CD14-positive monocyte (primary cell): ENCODE data around the gene SDK1. TPM values are rescaled to one million over a fixed set of nuclear protein-coding genes. Genes with fewer than 3 reads are reported as not detected.

Experiments
- DNase-seq, 3 donors: peaks; one replicate each; pipeline ENCODE4 v3.0.0-alpha.2; 2011 to 2022
- H2AFZ ChIP-seq: 2 replicates; pipeline ENCODE4 v1.6.0; 2012; ENCODE audit warnings: mild to moderate bottlenecking, low read depth, low read length, inconsistent platforms; ENCODE audit not compliant: insufficient read depth, poor library complexity, severe bottlenecking
- H3K27ac ChIP-seq, 2 donors: 1 replicate in 1 of 2; 2 replicates in 1 of 2; pipeline ENCODE4 v1.5.1; 2012 to 2013; ENCODE audit warnings: low read length in 2 of 2, control low read depth in 1 of 2, inconsistent platforms in 1 of 2, low read depth in 1 of 2, mild to moderate bottlenecking in 1 of 2
- H3K27me3 ChIP-seq, 2 donors: one replicate each; pipeline versions ENCODE4 v1.6.0 to v1.6.1; 2011 to 2013; ENCODE audit warnings: low read length in 2 of 2; ENCODE audit not compliant: control insufficient read depth in 2 of 2, insufficient read depth in 2 of 2
- H3K36me3 ChIP-seq, 2 donors: replicated peaks in 1 of 2; 1 replicate in 1 of 2; 2 replicates in 1 of 2; pipeline versions ENCODE4 v1.5.1 to v1.6.1; 2012 to 2013; ENCODE audit warnings: low read length in 2 of 2, control low read depth in 1 of 2, inconsistent platforms in 1 of 2, mild to moderate bottlenecking in 1 of 2; ENCODE audit not compliant: insufficient read depth in 2 of 2, control insufficient read depth in 1 of 2
- H3K4me1 ChIP-seq, 2 donors: 1 replicate in 1 of 2; 2 replicates in 1 of 2; pipeline versions ENCODE4 v1.5.1 to v1.6.1; 2012 to 2013; ENCODE audit warnings: low read length in 2 of 2, control low read depth in 1 of 2, inconsistent platforms in 1 of 2, mild to moderate bottlenecking in 1 of 2, moderate library complexity in 1 of 2; ENCODE audit not compliant: insufficient read depth in 2 of 2, control insufficient read depth in 1 of 2
- H3K4me2 ChIP-seq: replicated peaks from 2 replicates; pipeline ENCODE3; 2012; ENCODE audit warnings: low read length, moderate library complexity, mild to moderate bottlenecking; ENCODE audit not compliant: poor library complexity, severe bottlenecking; ENCODE audit errors: extremely low read depth
- H3K4me3 ChIP-seq, 3 experiments: fragments of 200-600 bp in 1 of 3; sonication (generic) in 1 of 3; replicated peaks in 1 of 3; 1 replicate in 2 of 3; 2 replicates in 1 of 3; pipeline ENCODE4 v1.5.1; 2011 to 2013; ENCODE audit warnings: low read length in 3 of 3, mild to moderate bottlenecking in 3 of 3, control low read depth in 2 of 3, low read depth in 2 of 3, inconsistent platforms in 1 of 3, moderate library complexity in 1 of 3
- H3K79me2 ChIP-seq: 2 replicates; pipeline ENCODE4 v1.6.0; 2012; ENCODE audit warnings: mild to moderate bottlenecking, control low read depth, inconsistent platforms, low read length, moderate library complexity; ENCODE audit not compliant: insufficient read depth
- H3K9ac ChIP-seq: 2 replicates; pipeline ENCODE4 v1.6.0; 2017; ENCODE audit warnings: low read length, mild to moderate bottlenecking; ENCODE audit not compliant: insufficient read depth, poor library complexity, severe bottlenecking
- H3K9me3 ChIP-seq, 2 donors: replicated peaks in 1 of 2; 1 replicate in 1 of 2; 2 replicates in 1 of 2; pipeline versions ENCODE4 v1.5.1 to v1.6.1; 2012 to 2013; ENCODE audit warnings: low read length in 2 of 2, control low read depth in 1 of 2; ENCODE audit not compliant: control insufficient read depth in 1 of 2, insufficient read depth in 1 of 2
- H4K20me1 ChIP-seq: 2 replicates; pipeline ENCODE4 v1.6.0; 2012; ENCODE audit warnings: mild to moderate bottlenecking, low read length, control low read depth, moderate library complexity; ENCODE audit not compliant: insufficient read depth
- H3K27ac Mint-ChIP-seq, 7 donors: one replicate each; pipeline ENCODE4 v1.8.0; 2020; ENCODE audit warnings: mild to moderate bottlenecking in 7 of 7, mixed read lengths in 7 of 7, moderate library complexity in 6 of 7, inconsistent platforms in 2 of 7
- H3K27me3 Mint-ChIP-seq, 3 donors: one replicate each; pipeline ENCODE4 v1.8.0; 2021 to 2022; ENCODE audit warnings: low read depth in 3 of 3, mild to moderate bottlenecking in 3 of 3, mixed read lengths in 3 of 3, moderate library complexity in 3 of 3, inconsistent platforms in 1 of 3
- H3K36me3 Mint-ChIP-seq, 2 donors: one replicate each; pipeline ENCODE4 v1.8.0; 2020; ENCODE audit warnings: mixed read lengths in 2 of 2, inconsistent platforms in 1 of 2, mild to moderate bottlenecking in 1 of 2
- H3K4me1 Mint-ChIP-seq: one replicate; pipeline ENCODE4 v1.8.0; 2020; ENCODE audit warnings: mild to moderate bottlenecking, mixed read lengths
- H3K4me3 Mint-ChIP-seq, 2 donors: one replicate each; pipeline ENCODE4 v1.8.0; 2020; ENCODE audit warnings: mild to moderate bottlenecking in 2 of 2, mixed read lengths in 2 of 2, moderate library complexity in 1 of 2
- H3K9me3 Mint-ChIP-seq, 7 donors: one replicate each; pipeline ENCODE4 v1.8.0; 2020 to 2022; ENCODE audit warnings: mixed read lengths in 7 of 7, mild to moderate bottlenecking in 6 of 7, moderate library complexity in 6 of 7, inconsistent platforms in 2 of 7
- WGBS: methylation state at CpG from one replicate; pipeline ENCODE4 v1.1.5; 2013; ENCODE audit warnings: missing lambda C conversion rate; ENCODE audit not compliant: insufficient coverage; 5-methylcytosine and 5-hydroxymethylcytosine counted together
- intact Hi-C, 2 donors: fragments of 100-400 bp; cut with micrococcal nuclease; formaldehyde crosslinking; loops; one replicate each; pipeline versions ENCODE4 v1.15.0 to v1.15.1; 2023
- polyA plus RNA-seq, 3 donors: library from polyadenylated mRNA; depleted of rRNA in 1 of 3; unstranded in 2 of 3; stranded (reverse) in 1 of 3; fragments of 300-500 nt in 2 of 3; fragments of >200 nt in 1 of 3; fragmentation: Illumina TruSeq in 2 of 3; gene quantifications; 1 replicate in 2 of 3; 2 replicates in 1 of 3; pipeline ENCODE4 v1.2.3, GENCODE V29; 2012 to 2021
- TF ChIP-seq, protein P1 (sequence below): fragments of 200-600 bp; IDR thresholded peaks from one replicate; pipeline ENCODE4 v1.8.0; 2022; ENCODE audit warnings: antibody characterized with exemption, mild to moderate bottlenecking

The SDK1 gene
- polyA plus RNA-seq, 3 donors = 0.01 TPM; not detected in 2

DNA sequence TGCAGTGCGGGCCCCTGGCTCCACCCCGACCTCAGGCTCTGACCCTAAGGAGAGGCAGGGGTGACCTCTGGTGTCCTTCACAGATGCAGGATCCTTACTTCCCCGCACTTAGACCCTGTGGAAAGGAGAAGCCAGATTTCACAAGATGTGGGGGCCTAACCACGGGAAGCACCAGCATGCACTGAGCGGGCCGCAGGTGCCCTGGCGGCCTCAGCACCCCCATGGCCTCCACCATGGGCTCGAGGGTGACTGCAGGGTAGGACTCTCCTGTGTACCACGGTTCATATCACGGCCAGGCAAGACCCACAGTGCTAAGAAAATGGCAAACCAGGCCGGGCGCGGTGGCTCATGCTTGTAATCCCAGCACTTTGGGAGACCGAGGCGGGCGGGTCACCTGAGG is 971.1 kb downstream of the SDK1 start:
- DNase-seq = no peak
- WGBS = 88% methylated on average over 16 of the region's 16 CpGs
- Histone ChIP-seq H3K27me3 (no peaks in the 10 kb centered on the region), H3K79me2 (no peaks in the 10 kb centered on the region), H3K4me2 (no peak overlapping the region), H3K4me1 (no peaks in the 10 kb centered on the region), H3K9ac (no peak overlapping the region), H3K9me3 (peaks cover 19 to 33% of the 10 kb centered on the region in 2 donors), H2AFZ (no peak overlapping the region), H3K27ac (no peak overlapping the region), H3K36me3 (no peaks in the 10 kb centered on the region), H4K20me1 (no peaks in the 10 kb centered on the region), H3K4me3 (no peak overlapping the region)
- Mint-ChIP-seq H3K4me3 (no peak overlapping the region), H3K36me3 (no peaks in the 10 kb centered on the region), H3K27me3 (peaks cover 0 to 7% (median 3%) of the 10 kb centered on the region in 3 donors), H3K9me3 (peaks cover 11 to 38% (median 28%) of the 10 kb centered on the region in 7 donors), H3K27ac (no peak overlapping the region), H3K4me1 (no peaks in the 10 kb centered on the region)
- TF ChIP-seq, protein P1, sequence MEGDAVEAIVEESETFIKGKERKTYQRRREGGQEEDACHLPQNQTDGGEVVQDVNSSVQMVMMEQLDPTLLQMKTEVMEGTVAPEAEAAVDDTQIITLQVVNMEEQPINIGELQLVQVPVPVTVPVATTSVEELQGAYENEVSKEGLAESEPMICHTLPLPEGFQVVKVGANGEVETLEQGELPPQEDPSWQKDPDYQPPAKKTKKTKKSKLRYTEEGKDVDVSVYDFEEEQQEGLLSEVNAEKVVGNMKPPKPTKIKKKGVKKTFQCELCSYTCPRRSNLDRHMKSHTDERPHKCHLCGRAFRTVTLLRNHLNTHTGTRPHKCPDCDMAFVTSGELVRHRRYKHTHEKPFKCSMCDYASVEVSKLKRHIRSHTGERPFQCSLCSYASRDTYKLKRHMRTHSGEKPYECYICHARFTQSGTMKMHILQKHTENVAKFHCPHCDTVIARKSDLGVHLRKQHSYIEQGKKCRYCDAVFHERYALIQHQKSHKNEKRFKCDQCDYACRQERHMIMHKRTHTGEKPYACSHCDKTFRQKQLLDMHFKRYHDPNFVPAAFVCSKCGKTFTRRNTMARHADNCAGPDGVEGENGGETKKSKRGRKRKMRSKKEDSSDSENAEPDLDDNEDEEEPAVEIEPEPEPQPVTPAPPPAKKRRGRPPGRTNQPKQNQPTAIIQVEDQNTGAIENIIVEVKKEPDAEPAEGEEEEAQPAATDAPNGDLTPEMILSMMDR = no peak
- intact Hi-C loops = no loop called here

- TF ChIP-seq, protein P1 = no peak
- Histone ChIP-seq H3K4me1 (no peaks in the 10 kb centered on the region), H4K20me1 (no peaks in the 10 kb centered on the region), H3K9me3 (peaks cover 19 to 33% of the 10 kb centered on the region in 2 donors), H3K27ac (no peak overlapping the region), H3K4me3 (no peak overlapping the region), H3K9ac (no peak overlapping the region), H3K36me3 (no peaks in the 10 kb centered on the region), H2AFZ (no peak overlapping the region), H3K27me3 (no peaks in the 10 kb centered on the region), H3K4me2 (no peak overlapping the region), H3K79me2 (no peaks in the 10 kb centered on the region)
- peaks cover 15 to 46% (median 31%) of the 10 kb centered on the region in 7 donors for H3K9me3 Mint-ChIP-seq
- WGBS = 90% methylated on average over 6 of the region's 9 CpGs
- no peak overlapping the region for H3K27ac Mint-ChIP-seq
- DNase-seq = no peak
- no peaks in the 10 kb centered on the region for H3K4me1 Mint-ChIP-seq
- no peaks in the 10 kb centered on the region for H3K36me3 Mint-ChIP-seq
- H3K4me3 Mint-ChIP-seq = no peak overlapping the region
- H3K27me3 Mint-ChIP-seq = peaks cover 0 to 7% (median 3%) of the 10 kb centered on the region in 3 donors
- intact Hi-C loops = no loop called here
Measured at GRCh38 chr7:4273566-4274230, 972.6 kb downstream of the SDK1 start.
